Endodermal cell (in vitro differentiated cells): ENCODE results near the gene TAL1. TPM values are rescaled to one million over a fixed set of nuclear protein-coding genes. Genes with fewer than 3 reads are reported as not detected.

Experiments used
- DNase-seq: peaks from one replicate; pipeline ENCODE4 v3.0.0-alpha.2; 2017
- H3K27ac ChIP-seq: 2 replicates; pipeline ENCODE4 v1.5.1; 2013; ENCODE audit warnings: mild to moderate bottlenecking, low read depth, low read length, moderate library complexity
- H3K27me3 ChIP-seq: 2 replicates; pipeline ENCODE4 v1.6.1; 2013; ENCODE audit warnings: mild to moderate bottlenecking, low read length, moderate library complexity; ENCODE audit not compliant: insufficient read depth, control insufficient read depth, poor library complexity, severe bottlenecking
- H3K36me3 ChIP-seq: 2 replicates; pipeline ENCODE4 v1.7.0; 2013; ENCODE audit warnings: mild to moderate bottlenecking, low read length, moderate library complexity; ENCODE audit not compliant: control insufficient read depth, insufficient read depth
- H3K4me1 ChIP-seq: one replicate; pipeline ENCODE4 v1.7.0; 2013; ENCODE audit warnings: low read length; ENCODE audit not compliant: control insufficient read depth, insufficient read depth
- H3K4me3 ChIP-seq: 2 replicates; pipeline ENCODE4 v1.5.1; 2013; ENCODE audit warnings: mild to moderate bottlenecking, low read length, moderate library complexity
- H3K9ac ChIP-seq: 2 replicates; pipeline ENCODE4 v1.6.1; 2013; ENCODE audit warnings: mild to moderate bottlenecking, low read length, moderate library complexity; ENCODE audit not compliant: poor library complexity, severe bottlenecking; ENCODE audit errors: extremely low read depth
- H3K9me3 ChIP-seq: 2 replicates; pipeline ENCODE4 v1.6.1; 2013; ENCODE audit warnings: mild to moderate bottlenecking, low read length, moderate library complexity; ENCODE audit not compliant: control insufficient read depth
- H3K27ac Mint-ChIP-seq: 2 replicates; pipeline ENCODE4 v1.8.0; 2020; ENCODE audit warnings: mixed read lengths
- H3K27me3 Mint-ChIP-seq: 2 replicates; pipeline ENCODE4 v1.8.0; 2021; ENCODE audit warnings: mild to moderate bottlenecking, mixed read lengths; ENCODE audit not compliant: insufficient read depth
- H3K36me3 Mint-ChIP-seq: 2 replicates; pipeline ENCODE4 v1.8.0; 2020; ENCODE audit warnings: low read depth, mixed read lengths
- H3K4me1 Mint-ChIP-seq: 2 replicates; pipeline ENCODE4 v1.8.0; 2020; ENCODE audit warnings: mixed read lengths
- H3K4me3 Mint-ChIP-seq: 2 replicates; pipeline ENCODE4 v1.8.0; 2020; ENCODE audit warnings: mild to moderate bottlenecking, moderate library complexity, mixed read lengths
- H3K9me3 Mint-ChIP-seq: 2 replicates; pipeline ENCODE4 v1.8.0; 2020; ENCODE audit warnings: mild to moderate bottlenecking, mixed read lengths
- WGBS, 2 experiments: methylation state at CpG; one replicate each; pipeline versions ENCODE4 v1.1.5 to v1.1.7; 2013; ENCODE audit warnings: missing lambda C conversion rate in 2 of 2, mixed read lengths in 1 of 2; ENCODE audit not compliant: insufficient coverage in 1 of 2, insufficient read length in 1 of 2; 5-methylcytosine and 5-hydroxymethylcytosine counted together
- total RNA-seq, 2 donors: library from RNA; stranded (reverse); fragmentation: NEBNext Ultra II Directional in 1 of 2; extraction: Animal tissue kit (Norgen Biotek cat#: 25700) in 1 of 2; gene quantifications; 2 replicates in 1 of 2; 3 replicates in 1 of 2; pipeline ENCODE4 v1.2.1, GENCODE V29; 2021
- TF ChIP-seq, protein P1 (sequence below): fragments of 200-600 bp; sonication (generic); conservative IDR thresholded peaks from 2 replicates; pipeline ENCODE4 v1.5.0; 2021; ENCODE audit warnings: antibody characterized with exemption, mild to moderate bottlenecking

Gene TAL1
- total RNA-seq, 2 donors from 2014 or later: 0.04 TPM; not detected in 1

DNA sequence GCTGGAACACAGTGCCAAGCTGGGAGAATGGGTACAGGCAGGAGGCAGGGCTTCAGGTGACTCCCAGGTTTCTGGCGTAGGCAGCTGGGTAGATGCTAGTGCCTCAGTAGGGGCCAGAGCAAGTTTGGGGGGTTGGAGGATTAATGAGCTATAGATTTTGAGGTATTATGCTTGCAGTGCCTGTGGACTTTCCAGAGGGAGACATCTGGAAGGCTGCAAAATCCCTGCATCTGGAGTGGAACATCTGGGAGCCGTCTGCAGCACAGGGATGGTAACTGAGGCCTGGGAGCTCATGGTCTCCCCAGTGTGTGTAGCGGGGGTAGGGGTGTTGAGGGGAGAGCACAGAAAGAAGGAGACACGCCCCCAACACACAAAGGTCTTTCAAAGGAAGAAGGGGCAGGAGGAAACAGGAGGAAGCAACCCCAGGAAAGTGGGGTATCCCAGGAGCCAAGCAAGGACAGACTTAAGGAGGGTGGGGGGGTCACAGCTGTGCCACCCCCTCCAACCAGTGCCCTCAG is 40.0 kb downstream of the TAL1 start:
- DNase-seq: peak; percentile 42
- WGBS, 2 experiments: 89 to 90% methylated on average over 3 to 4 of the region's 4 CpGs
- Histone ChIP-seq H3K4me1 (no peaks in the 10 kb centered on the region), H3K36me3 (no peaks in the 10 kb centered on the region), H3K9ac (no peak overlapping the region), H3K9me3 (no peaks in the 10 kb centered on the region), H3K27me3 (peaks cover 4% of the 10 kb centered on the region), H3K4me3 (no peak overlapping the region), H3K27ac (no peak overlapping the region)
- TF ChIP-seq, protein P1, sequence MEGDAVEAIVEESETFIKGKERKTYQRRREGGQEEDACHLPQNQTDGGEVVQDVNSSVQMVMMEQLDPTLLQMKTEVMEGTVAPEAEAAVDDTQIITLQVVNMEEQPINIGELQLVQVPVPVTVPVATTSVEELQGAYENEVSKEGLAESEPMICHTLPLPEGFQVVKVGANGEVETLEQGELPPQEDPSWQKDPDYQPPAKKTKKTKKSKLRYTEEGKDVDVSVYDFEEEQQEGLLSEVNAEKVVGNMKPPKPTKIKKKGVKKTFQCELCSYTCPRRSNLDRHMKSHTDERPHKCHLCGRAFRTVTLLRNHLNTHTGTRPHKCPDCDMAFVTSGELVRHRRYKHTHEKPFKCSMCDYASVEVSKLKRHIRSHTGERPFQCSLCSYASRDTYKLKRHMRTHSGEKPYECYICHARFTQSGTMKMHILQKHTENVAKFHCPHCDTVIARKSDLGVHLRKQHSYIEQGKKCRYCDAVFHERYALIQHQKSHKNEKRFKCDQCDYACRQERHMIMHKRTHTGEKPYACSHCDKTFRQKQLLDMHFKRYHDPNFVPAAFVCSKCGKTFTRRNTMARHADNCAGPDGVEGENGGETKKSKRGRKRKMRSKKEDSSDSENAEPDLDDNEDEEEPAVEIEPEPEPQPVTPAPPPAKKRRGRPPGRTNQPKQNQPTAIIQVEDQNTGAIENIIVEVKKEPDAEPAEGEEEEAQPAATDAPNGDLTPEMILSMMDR: no peak
- no peaks in the 10 kb centered on the region for H3K9me3 Mint-ChIP-seq
- H3K4me3 Mint-ChIP-seq: no peak overlapping the region
- no peaks in the 10 kb centered on the region for H3K36me3 Mint-ChIP-seq
- peaks cover 20% of the 10 kb centered on the region for H3K27me3 Mint-ChIP-seq
- peak overlapping the region; percentile 84 for H3K27ac Mint-ChIP-seq
- H3K4me1 Mint-ChIP-seq: peaks cover 25% of the 10 kb centered on the region

DNA sequence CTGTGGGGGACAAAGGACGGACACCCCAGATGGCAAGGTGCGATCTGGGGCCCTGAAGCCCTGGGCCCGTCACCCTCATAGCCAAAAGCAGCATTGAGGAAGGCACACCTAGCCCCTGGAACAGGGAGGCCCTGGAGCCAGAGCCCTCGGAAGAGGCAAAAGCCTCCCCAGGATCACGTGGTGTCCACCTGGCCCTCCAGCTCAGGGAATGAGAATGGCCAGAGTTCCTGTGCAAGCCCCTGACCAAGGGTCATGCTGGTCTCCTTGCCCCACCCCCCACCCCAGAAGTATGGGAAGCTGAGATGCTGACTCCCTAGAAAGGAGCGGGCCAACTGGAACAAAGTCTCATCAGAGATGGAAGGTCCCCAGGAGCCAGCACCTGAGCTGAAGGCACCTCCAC is 41.2 kb downstream of the TAL1 start:
- H3K27ac Mint-ChIP-seq: no peak overlapping the region
- WGBS, 2 experiments: 91 to 95% methylated on average over 3 to 6 of the region's 6 CpGs
- H3K9ac ChIP-seq: no peak overlapping the region
- no peaks in the 10 kb centered on the region for H3K9me3 Mint-ChIP-seq
- no peak for DNase-seq
- no peak overlapping the region for H3K4me3 ChIP-seq
- TF ChIP-seq, protein P1: no peak
- H3K27me3 ChIP-seq: peaks cover 4% of the 10 kb centered on the region
- peaks cover 24% of the 10 kb centered on the region for H3K27me3 Mint-ChIP-seq
- no peaks in the 10 kb centered on the region for H3K9me3 ChIP-seq
- no peaks in the 10 kb centered on the region for H3K36me3 ChIP-seq
- no peaks in the 10 kb centered on the region for H3K36me3 Mint-ChIP-seq
- peaks cover 25% of the 10 kb centered on the region for H3K4me1 Mint-ChIP-seq
- H3K27ac ChIP-seq: no peak overlapping the region
- no peak overlapping the region for H3K4me3 Mint-ChIP-seq
- H3K4me1 ChIP-seq: no peaks in the 10 kb centered on the region

DNA sequence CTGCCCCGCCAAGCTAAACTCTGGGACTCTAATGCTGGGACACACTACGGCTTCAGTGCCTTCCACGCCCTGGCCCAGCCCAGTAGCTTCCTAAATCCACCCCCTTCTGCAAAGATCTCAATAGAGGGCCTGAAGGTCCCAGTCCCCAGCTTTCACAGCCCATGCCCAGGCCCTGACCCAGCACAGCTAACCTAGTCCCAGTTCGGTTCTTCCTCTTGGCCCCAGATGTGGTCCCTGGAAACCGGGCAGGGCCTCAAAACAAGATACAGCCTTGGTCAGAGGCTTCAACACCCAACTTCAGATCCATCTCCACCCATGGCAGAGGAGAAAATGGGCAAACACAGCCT is 41.5 kb downstream of the TAL1 start:
- no peak for DNase-seq
- H3K4me1 ChIP-seq: no peaks in the 10 kb centered on the region
- no peak overlapping the region for H3K27ac Mint-ChIP-seq
- H3K36me3 ChIP-seq: no peaks in the 10 kb centered on the region
- H3K4me3 Mint-ChIP-seq: no peak overlapping the region
- peaks cover 4% of the 10 kb centered on the region for H3K27me3 ChIP-seq
- H3K9me3 ChIP-seq: no peaks in the 10 kb centered on the region
- TF ChIP-seq, protein P1: no peak
- H3K9me3 Mint-ChIP-seq: no peaks in the 10 kb centered on the region
- no peak overlapping the region for H3K27ac ChIP-seq
- no peak overlapping the region for H3K9ac ChIP-seq
- peaks cover 27% of the 10 kb centered on the region for H3K27me3 Mint-ChIP-seq
- H3K4me3 ChIP-seq: no peak overlapping the region
- no peaks in the 10 kb centered on the region for H3K36me3 Mint-ChIP-seq
- peaks cover 25% of the 10 kb centered on the region for H3K4me1 Mint-ChIP-seq
- WGBS, 2 experiments: 89 to 94% methylated on average over 4 to 5 of the region's 5 CpGs
